Activated CD4-positive, alpha-beta memory T cell treated with anti-CD3 and anti-CD28 coated beads for 36 hours (primary cell): ENCODE data around the gene GALNS. TPM values are rescaled to one million over a fixed set of nuclear protein-coding genes. Genes with fewer than 3 reads are reported as not detected.

ENCODE experiments used
- CTCF ChIA-PET: fragments of 350-600 bp; sonication (Branson Sonifier 250); formaldehyde crosslinking; loops from one replicate; lab custom pipeline; 2021; ENCODE audit warnings: antibody characterized with exemption, inconsistent platforms; lab: Charles Lee
- POLR2A ChIA-PET: fragments of 350-600 bp; sonication (Branson Sonifier 250); formaldehyde crosslinking; loops from one replicate; lab custom pipeline; 2021; ENCODE audit warnings: antibody characterized with exemption; lab: Charles Lee
- DNase-seq: peaks from one replicate; pipeline ENCODE4 v3.0.0-alpha.2; 2020
- H3K27ac Mint-ChIP-seq: one replicate; pipeline ENCODE4 v1.8.0; 2021; ENCODE audit warnings: mixed read lengths
- H3K27me3 Mint-ChIP-seq: one replicate; pipeline ENCODE4 v1.8.0; 2021; ENCODE audit warnings: mixed read lengths
- H3K36me3 Mint-ChIP-seq: one replicate; pipeline ENCODE4 v1.8.0; 2021; ENCODE audit warnings: mixed read lengths
- H3K4me1 Mint-ChIP-seq: one replicate; pipeline ENCODE4 v1.8.0; 2021; ENCODE audit warnings: low read depth, mixed read lengths
- H3K4me3 Mint-ChIP-seq: one replicate; pipeline ENCODE4 v1.8.0; 2021; ENCODE audit warnings: mild to moderate bottlenecking, mixed read lengths
- H3K9me3 Mint-ChIP-seq: one replicate; pipeline ENCODE4 v1.8.0; 2021; ENCODE audit warnings: mixed read lengths
- intact Hi-C: fragments of 100-400 bp; cut with micrococcal nuclease; formaldehyde crosslinking; loops from one replicate; pipeline ENCODE4 v1.15.1; 2023
- total RNA-seq, 2 experiments: library from RNA; stranded (reverse); gene quantifications; one replicate each; pipeline ENCODE4 v1.2.3, GENCODE V29; 2021

Gene GALNS
- total RNA-seq, 2 experiments from 2014 or later: 22.0 to 24.1 TPM

GRCh38 chr16:88856122-88856827 lies 472 bp downstream of the GALNS start:
- peak overlapping the region; percentile 93 for H3K4me3 Mint-ChIP-seq
- H3K9me3 Mint-ChIP-seq: no peaks in the 10 kb centered on the region
- no peaks in the 10 kb centered on the region for H3K27me3 Mint-ChIP-seq
- peak; percentile 15 for DNase-seq
- peaks cover 23% of the 10 kb centered on the region for H3K4me1 Mint-ChIP-seq
- ChIA-PET CTCF (interaction anchor here (0.8 to 2.9 kb wide), 7 partner anchors 40 to 362 kb away, joined by 3 to 39 read pairs (median 8); partner anchors contain the start of genes APRT and ZNF778), POLR2A (interaction anchor here (0.7 to 2.7 kb wide), 7 partner anchors 44 to 905 kb away, joined by 3 to 11 read pairs (median 4); partner anchors contain the start of genes APRT, BANP, CTU2 and RNF166)
- H3K27ac Mint-ChIP-seq: peak overlapping the region; percentile 72
- peaks cover 7% of the 10 kb centered on the region for H3K36me3 Mint-ChIP-seq
- intact Hi-C loops: loop anchor here (2.0 to 10.0 kb wide), 2 partner anchors 259 to 315 kb away; partner anchors contain the start of gene CDH15

- no peaks in the 10 kb centered on the region for H3K27me3 Mint-ChIP-seq
- DNase-seq: no peak
- H3K4me3 Mint-ChIP-seq: peak overlapping the region; percentile 75
- peaks cover 23% of the 10 kb centered on the region for H3K4me1 Mint-ChIP-seq
- ChIA-PET CTCF (no interaction called here), POLR2A (no interaction called here)
- H3K27ac Mint-ChIP-seq: peak overlapping the region; percentile 72
- no peaks in the 10 kb centered on the region for H3K9me3 Mint-ChIP-seq
- peaks cover 3% of the 10 kb centered on the region for H3K36me3 Mint-ChIP-seq
- intact Hi-C loops: loop anchor here (2.0 to 10.0 kb wide), 2 partner anchors 259 to 315 kb away; partner anchors contain the start of gene CDH15
Observed at GRCh38 chr16:88855736-88856121, 1.0 kb downstream of the GALNS start.

GRCh38 chr16:88855176-88855575 lies 1.6 kb downstream of the GALNS start:
- POLR2A ChIA-PET: no interaction called here
- no peak overlapping the region for H3K27ac Mint-ChIP-seq
- CTCF ChIA-PET: no interaction called here
- no peaks in the 10 kb centered on the region for H3K27me3 Mint-ChIP-seq
- no peak for DNase-seq
- peaks cover 23% of the 10 kb centered on the region for H3K4me1 Mint-ChIP-seq
- intact Hi-C loops: loop anchor here (10.0 kb wide), 1 partner anchor 260 kb away; no protein-coding TSS in a partner anchor
- H3K36me3 Mint-ChIP-seq: peaks cover 3% of the 10 kb centered on the region
- no peaks in the 10 kb centered on the region for H3K9me3 Mint-ChIP-seq
- peak overlapping the region; percentile 41 for H3K4me3 Mint-ChIP-seq

DNA sequence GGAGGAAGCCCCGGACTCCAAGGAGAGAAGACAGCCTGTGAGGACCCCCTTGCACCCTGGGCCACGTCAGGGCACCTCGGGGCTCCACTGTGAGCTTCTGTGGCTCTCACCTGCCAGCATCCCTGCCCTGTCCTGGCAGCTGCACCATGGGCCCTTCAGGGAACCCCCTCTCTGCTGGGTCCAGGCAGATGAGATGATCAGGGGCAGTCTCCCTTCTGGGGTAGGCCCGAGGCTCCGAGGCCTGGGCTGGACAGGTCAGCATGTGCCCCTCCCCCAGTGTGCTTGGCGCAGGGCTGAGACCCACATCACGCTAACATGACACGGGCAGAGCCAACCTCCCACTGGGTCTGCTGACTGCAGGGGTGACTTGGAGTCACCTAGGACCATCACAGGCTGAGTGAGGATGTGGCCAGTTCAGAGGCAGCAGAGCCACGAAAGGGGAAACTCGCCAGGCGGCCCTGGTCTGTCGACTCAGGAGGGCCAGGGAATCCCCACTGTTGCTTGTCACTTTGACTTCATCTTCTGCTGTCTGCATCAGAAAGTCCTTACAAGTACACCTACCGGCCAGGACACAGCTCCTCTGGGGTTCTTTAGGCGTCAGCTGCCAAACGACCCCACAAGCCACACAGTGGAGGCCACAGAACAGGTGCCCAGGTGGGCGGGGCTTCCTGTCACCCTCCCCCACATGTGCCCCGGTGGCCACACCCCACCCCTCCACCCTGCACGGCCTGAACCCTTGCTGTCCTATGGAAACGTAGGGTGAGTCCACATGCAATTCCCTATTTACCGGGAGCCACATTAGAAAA lies 2.2 kb downstream of the GALNS start:
- no peaks in the 10 kb centered on the region for H3K36me3 Mint-ChIP-seq
- H3K9me3 Mint-ChIP-seq: no peaks in the 10 kb centered on the region
- H3K27me3 Mint-ChIP-seq: no peaks in the 10 kb centered on the region
- peaks cover 23% of the 10 kb centered on the region for H3K4me1 Mint-ChIP-seq
- no peak overlapping the region for H3K27ac Mint-ChIP-seq
- DNase-seq: peak; percentile 30
- H3K4me3 Mint-ChIP-seq: no peak overlapping the region
- ChIA-PET POLR2A (no interaction called here), CTCF (no interaction called here)
- intact Hi-C loops: loop anchor here (10.0 kb wide), 1 partner anchor 260 kb away; no protein-coding TSS in a partner anchor

GRCh38 chr16:88853325-88853941 lies 3.3 kb downstream of the GALNS start:
- H3K9me3 Mint-ChIP-seq: no peaks in the 10 kb centered on the region
- H3K27me3 Mint-ChIP-seq: no peaks in the 10 kb centered on the region
- intact Hi-C loops: loop anchor here (10.0 kb wide), 1 partner anchor 261 kb away; no protein-coding TSS in a partner anchor
- H3K4me3 Mint-ChIP-seq: no peak overlapping the region
- ChIA-PET POLR2A (no interaction called here), CTCF (interaction anchor here (0.7 kb wide), 1 partner anchor 106 kb away, joined by 3 read pairs; no protein-coding TSS in a partner anchor)
- peaks cover 22% of the 10 kb centered on the region for H3K4me1 Mint-ChIP-seq
- DNase-seq: no peak
- H3K36me3 Mint-ChIP-seq: no peaks in the 10 kb centered on the region
- H3K27ac Mint-ChIP-seq: no peak overlapping the region

GRCh38 chr16:88851616-88852015 lies 5.1 kb downstream of the GALNS start:
- Mint-ChIP-seq H3K4me3 (no peak overlapping the region), H3K36me3 (no peaks in the 10 kb centered on the region), H3K27ac (no peak overlapping the region), H3K4me1 (peaks cover 12% of the 10 kb centered on the region), H3K9me3 (no peaks in the 10 kb centered on the region), H3K27me3 (no peaks in the 10 kb centered on the region)
- CTCF ChIA-PET: interaction anchor here (1.1 kb wide), 1 partner anchor 114 kb away, joined by 4 read pairs; no protein-coding TSS in a partner anchor
- POLR2A ChIA-PET: no interaction called here
- no peak for DNase-seq
- intact Hi-C loops: loop anchor here (10.0 kb wide), 1 partner anchor 263 kb away; no protein-coding TSS in a partner anchor

GRCh38 chr16:88850531-88851199 lies 6.1 kb downstream of the GALNS start:
- no peaks in the 10 kb centered on the region for H3K36me3 Mint-ChIP-seq
- ChIA-PET POLR2A (no interaction called here), CTCF (interaction anchor here (1.1 kb wide), 1 partner anchor 113 kb away, joined by 4 read pairs; no protein-coding TSS in a partner anchor)
- peaks cover 8% of the 10 kb centered on the region for H3K4me1 Mint-ChIP-seq
- intact Hi-C loops: loop anchor here (10.0 kb wide), 1 partner anchor 264 kb away; no protein-coding TSS in a partner anchor
- H3K4me3 Mint-ChIP-seq: no peak overlapping the region
- no peaks in the 10 kb centered on the region for H3K9me3 Mint-ChIP-seq
- H3K27me3 Mint-ChIP-seq: no peaks in the 10 kb centered on the region
- H3K27ac Mint-ChIP-seq: no peak overlapping the region
- no peak for DNase-seq

DNA sequence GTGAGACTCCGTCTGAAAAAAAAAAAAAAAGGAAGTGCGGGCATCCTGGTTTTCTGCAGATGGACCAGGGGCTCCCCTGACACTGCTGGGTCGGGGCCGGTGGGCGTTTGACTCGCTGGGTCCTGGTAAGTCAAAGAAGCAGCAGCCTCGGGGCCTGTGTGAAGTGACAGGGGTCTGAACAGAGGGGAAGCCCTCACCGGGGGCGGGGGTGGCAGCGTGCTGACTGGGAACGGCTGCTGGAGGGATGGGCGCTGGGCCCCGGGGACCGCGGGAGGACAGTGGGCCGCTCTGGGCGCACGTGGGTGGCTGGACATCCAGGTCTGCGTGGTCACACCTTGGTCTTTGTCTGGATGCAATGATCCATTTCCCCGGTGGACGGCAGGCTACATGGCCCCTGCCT lies 8.2 kb downstream of the GALNS start:
- H3K4me3 Mint-ChIP-seq: no peak overlapping the region
- ChIA-PET POLR2A (no interaction called here), CTCF (no interaction called here)
- no peaks in the 10 kb centered on the region for H3K36me3 Mint-ChIP-seq
- H3K27me3 Mint-ChIP-seq: no peaks in the 10 kb centered on the region
- H3K27ac Mint-ChIP-seq: no peak overlapping the region
- H3K4me1 Mint-ChIP-seq: peaks cover 3% of the 10 kb centered on the region
- no peaks in the 10 kb centered on the region for H3K9me3 Mint-ChIP-seq
- no peak for DNase-seq
- intact Hi-C loops: no loop called here

DNA sequence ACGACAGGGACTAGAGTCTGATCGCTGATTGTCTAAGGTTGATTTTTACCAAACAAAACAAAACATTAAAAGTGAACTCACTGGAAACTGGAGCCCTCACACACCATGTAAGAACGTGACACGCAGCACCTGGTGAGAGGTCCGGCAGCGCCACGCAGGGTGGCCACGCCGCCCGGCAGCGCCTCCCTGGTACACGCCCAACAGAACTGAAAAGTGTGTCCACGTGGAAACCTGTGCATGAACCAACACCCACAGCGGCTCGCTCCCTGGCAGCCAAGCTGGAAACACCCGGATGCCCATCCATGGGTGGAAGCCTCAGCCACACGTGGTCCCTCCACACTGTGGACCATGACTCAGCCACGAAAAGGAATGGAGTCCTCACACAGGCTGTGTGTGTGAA lies 9.1 kb downstream of the GALNS start:
- POLR2A ChIA-PET: no interaction called here
- Mint-ChIP-seq H3K9me3 (no peaks in the 10 kb centered on the region), H3K27me3 (no peaks in the 10 kb centered on the region), H3K4me1 (peaks cover 3% of the 10 kb centered on the region), H3K36me3 (no peaks in the 10 kb centered on the region), H3K4me3 (no peak overlapping the region), H3K27ac (no peak overlapping the region)
- intact Hi-C loops: no loop called here
- no peak for DNase-seq
- CTCF ChIA-PET: no interaction called here

DNA sequence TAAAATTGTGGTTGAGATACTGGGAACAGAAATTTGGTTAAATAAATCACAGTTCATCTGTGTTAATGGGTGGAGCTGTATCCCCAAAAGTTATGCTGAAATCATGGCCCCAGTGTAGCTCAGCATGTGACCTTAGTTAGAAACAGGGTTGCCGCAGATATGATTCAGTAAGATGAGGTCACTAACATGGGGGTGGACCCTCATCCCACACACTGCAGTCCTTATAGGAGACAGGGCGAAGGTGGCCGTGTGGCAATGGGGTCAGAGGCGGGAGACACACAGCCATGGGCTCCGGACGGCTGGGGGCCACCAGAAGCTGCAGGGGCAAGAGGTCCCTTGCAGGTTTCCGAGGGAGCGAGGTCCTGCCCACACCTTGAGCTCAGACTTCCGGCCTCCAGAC lies 10.7 kb downstream of the GALNS start:
- H3K4me3 Mint-ChIP-seq: no peak overlapping the region
- no peaks in the 10 kb centered on the region for H3K36me3 Mint-ChIP-seq
- H3K27me3 Mint-ChIP-seq: no peaks in the 10 kb centered on the region
- CTCF ChIA-PET: interaction anchor here (1.1 kb wide), 1 partner anchor 12 kb away, joined by 3 read pairs; no protein-coding TSS in a partner anchor
- H3K9me3 Mint-ChIP-seq: no peaks in the 10 kb centered on the region
- DNase-seq: no peak
- H3K4me1 Mint-ChIP-seq: no peaks in the 10 kb centered on the region
- intact Hi-C loops: no loop called here
- POLR2A ChIA-PET: no interaction called here
- H3K27ac Mint-ChIP-seq: no peak overlapping the region

GRCh38 chr16:88844419-88845036 lies 12.2 kb downstream of the GALNS start:
- POLR2A ChIA-PET: no interaction called here
- Mint-ChIP-seq H3K36me3 (no peaks in the 10 kb centered on the region), H3K9me3 (no peaks in the 10 kb centered on the region), H3K4me3 (no peak overlapping the region), H3K27me3 (no peaks in the 10 kb centered on the region), H3K4me1 (no peaks in the 10 kb centered on the region), H3K27ac (no peak overlapping the region)
- DNase-seq: no peak
- CTCF ChIA-PET: interaction anchor here (1.1 kb wide), 1 partner anchor 13 kb away, joined by 3 read pairs; no protein-coding TSS in a partner anchor
- intact Hi-C loops: no loop called here
